Epithelial cell of esophagus (primary cell): ENCODE results near the gene PRR3.

Source experiments
- DNase-seq: peaks from one replicate; pipeline ENCODE4 v3.0.0; 2010; ENCODE audit warnings: low read depth
- H3K4me3 ChIP-seq: 2 replicates; pipeline ENCODE4 v1.5.1; 2011; ENCODE audit warnings: mild to moderate bottlenecking, low read length, control low read depth
- TF ChIP-seq, protein P1 (sequence below): IDR thresholded peaks from 2 replicates; pipeline ENCODE4 v1.5.1; 2011; ENCODE audit warnings: low read depth, mild to moderate bottlenecking, low read length, control low read depth, inconsistent platforms; ENCODE audit not compliant: insufficient read depth; ENCODE audit errors: missing control alignments

The PRR3 gene

DNA sequence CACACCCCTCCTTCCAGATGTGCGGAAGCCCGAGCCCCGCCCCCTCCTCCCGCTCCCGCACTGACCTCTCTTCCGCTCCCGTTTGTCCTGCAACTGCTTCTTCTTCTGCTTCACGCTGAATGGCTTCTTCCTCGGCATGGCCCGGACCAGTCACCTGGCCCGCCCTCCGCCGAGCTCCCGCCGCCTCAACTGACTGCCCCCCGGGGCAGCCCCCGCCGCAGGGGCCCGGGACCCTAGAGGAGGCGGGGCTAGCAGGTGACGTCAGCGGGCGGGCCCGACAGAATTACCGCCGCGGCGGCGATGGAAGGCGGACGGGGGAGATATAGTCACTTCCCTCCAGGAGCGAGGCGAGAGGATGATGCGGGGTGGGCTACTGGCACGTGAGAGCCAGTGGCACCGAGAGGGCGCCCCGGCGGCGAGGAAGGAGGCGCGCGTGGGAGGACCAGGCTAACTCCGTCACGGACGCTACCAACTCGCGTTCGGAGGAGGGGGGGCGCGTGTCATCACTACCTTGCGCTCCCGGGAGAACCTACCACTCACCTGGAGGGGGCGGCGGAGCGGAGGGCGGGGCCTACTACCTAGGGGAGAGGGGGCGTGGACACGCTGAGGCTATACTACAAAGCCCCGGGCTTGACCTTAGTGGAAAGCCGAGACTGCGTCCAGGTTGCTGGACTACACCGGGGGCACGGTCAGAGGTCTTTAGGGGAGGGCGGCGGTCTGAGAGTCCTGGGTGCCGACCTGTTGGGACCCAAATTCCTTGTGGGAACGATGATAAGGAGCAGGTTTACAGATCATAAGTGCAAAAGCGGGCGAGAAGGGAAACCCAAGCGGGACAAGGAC, 809 bp upstream of the PRR3 start, which contains the start of gene GNL1:
Gene GNL1, minus strand, starts transcription at position 424 of the 840 bp plus-strand sequence. Its CDS starts 286 bp downstream, at position 138.
- DNase-seq = peak; percentile 97
- TF ChIP-seq, protein P1, sequence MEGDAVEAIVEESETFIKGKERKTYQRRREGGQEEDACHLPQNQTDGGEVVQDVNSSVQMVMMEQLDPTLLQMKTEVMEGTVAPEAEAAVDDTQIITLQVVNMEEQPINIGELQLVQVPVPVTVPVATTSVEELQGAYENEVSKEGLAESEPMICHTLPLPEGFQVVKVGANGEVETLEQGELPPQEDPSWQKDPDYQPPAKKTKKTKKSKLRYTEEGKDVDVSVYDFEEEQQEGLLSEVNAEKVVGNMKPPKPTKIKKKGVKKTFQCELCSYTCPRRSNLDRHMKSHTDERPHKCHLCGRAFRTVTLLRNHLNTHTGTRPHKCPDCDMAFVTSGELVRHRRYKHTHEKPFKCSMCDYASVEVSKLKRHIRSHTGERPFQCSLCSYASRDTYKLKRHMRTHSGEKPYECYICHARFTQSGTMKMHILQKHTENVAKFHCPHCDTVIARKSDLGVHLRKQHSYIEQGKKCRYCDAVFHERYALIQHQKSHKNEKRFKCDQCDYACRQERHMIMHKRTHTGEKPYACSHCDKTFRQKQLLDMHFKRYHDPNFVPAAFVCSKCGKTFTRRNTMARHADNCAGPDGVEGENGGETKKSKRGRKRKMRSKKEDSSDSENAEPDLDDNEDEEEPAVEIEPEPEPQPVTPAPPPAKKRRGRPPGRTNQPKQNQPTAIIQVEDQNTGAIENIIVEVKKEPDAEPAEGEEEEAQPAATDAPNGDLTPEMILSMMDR = no peak
- H3K4me3 ChIP-seq = peak within 1 kb of the TSS; percentile 98

DNA sequence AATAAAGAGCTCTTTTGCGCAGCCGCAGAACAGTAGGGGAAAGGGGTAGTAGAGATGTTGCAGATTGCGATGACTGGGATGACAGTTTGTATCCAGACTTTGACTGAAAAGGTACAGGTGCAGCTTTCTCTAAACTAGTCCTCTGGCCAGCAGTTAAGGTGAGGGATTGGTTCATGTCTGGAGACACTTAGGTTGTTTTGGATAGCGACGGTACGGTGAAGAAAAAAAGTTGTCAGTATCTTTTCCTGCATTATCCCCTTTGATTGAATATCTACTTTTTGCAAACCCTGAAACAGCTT, 537 bp downstream of the PRR3 start:
- peak overlapping the region; percentile 98 for H3K4me3 ChIP-seq
- TF ChIP-seq, protein P1 = no peak
- no peak for DNase-seq

DNA sequence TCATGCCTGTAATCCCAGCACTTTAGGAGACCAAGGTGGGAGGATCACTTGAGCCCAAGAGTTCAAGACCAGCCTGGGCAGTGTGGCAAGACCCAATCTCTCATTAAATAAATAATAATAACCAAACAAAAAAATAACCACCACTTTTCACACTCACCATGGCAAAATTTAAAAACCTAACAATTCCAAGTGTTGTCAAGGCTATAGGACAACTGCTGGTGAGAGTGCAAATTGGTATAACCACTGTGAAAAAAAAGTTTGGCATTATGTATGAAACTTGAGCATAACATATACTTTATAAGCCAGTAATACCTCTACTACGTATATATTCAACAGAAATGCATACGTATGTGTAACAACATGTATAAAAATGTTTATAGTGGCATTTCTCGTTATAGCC, 3.8 kb downstream of the PRR3 start:
- TF ChIP-seq, protein P1 = no peak
- DNase-seq = no peak
- no peak overlapping the region for H3K4me3 ChIP-seq

DNA sequence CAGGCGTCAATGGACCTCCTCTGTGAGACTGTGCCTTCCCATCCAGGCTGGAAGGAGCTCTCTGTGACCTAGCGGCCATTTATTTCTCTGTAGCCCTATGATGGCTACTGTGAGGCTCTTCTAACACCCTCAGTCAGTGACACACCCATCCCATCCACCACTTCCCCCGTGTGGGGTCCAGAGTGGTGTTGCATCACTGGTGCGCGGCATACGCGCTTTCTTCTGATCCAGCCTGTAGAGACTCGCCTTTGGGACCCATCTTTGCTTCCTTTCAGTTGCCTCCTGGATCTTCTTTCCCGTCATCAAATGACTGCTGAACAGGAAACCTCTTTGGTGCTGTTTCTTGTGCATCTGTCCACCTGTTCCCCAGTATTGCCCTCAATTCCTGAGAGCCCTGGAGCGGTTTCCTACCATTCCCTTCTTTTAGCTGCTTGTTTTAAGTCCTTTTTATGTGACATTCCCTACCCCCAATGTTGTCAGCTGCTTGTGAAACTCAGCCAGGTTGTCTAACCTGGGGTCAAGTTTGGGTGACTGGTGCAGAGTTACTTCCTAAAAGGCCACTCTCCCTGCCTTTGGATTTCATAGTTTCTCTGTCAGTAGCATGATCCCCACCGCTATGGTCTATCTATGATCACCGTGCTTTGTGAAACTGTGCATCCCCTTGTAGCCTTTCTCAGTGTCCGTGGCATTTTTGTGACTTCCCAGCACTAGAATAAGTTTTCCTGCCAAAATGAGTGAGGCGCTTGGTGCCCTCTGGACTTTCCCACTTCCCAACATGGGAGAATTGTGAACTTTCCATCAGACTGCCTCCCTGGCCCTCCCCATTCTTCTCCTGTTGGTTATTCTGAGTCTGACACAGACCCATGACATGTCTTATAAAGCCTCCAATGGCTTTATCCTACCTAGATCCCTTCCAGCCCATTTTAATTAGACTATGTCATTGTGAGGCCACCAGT, 5.7 kb downstream of the PRR3 start:
- TF ChIP-seq, protein P1 = no peak
- no peak for DNase-seq
- H3K4me3 ChIP-seq = no peak overlapping the region

DNA sequence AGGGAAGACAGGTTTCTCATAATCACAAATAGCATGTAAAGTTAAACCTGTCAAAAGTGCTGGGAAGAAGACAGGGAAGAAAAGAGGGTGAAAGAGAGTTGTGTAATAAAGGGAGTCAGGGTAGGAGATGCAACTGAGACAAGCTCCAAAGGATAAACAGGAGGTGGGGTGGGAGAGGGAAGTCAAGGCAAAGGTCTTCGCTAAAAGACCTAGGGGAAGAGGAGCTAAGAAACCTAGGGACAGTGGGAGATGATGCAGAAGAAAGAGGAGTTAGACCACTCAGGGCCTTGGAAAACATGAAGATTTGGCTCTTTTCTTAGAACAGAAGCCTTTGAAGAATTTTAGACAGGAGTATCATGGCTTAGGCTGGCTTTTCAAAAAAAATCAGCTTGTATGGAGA, 7.0 kb downstream of the PRR3 start:
- no peak overlapping the region for H3K4me3 ChIP-seq
- TF ChIP-seq, protein P1 = no peak
- no peak for DNase-seq

DNA sequence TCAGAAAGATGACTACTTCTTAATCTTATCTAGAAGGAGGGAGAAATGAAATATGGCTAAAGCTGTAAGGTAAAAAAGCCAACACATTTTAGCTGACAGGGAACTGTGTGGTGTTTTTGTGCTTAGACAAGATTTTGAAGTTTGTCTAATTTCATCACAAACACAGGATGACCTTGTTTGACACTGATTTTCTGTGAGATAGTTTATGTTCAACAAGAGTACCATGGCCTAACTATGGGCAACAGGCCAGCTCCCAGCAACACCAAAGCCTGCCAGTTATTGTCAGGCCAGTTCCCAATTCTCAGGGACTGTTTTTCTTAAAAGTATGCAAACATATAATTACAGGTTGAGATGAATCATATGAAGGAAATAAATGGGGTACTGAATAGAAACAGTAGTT, 8.7 kb downstream of the PRR3 start:
- no peak for DNase-seq
- TF ChIP-seq, protein P1 = no peak
- H3K4me3 ChIP-seq = no peak overlapping the region
